H7 (cell line): ENCODE measurements around the gene ADGRL4. TPM values are rescaled to one million over a fixed set of nuclear protein-coding genes. Genes with fewer than 3 reads are reported as not detected.
"Not testable (repeated sequence)": the region's sequence is repeated elsewhere in the genome, so short reads cannot be mapped to it uniquely, and the experiment has no call there.

ENCODE experiments used
- DNase-seq: peaks from one replicate; pipeline ENCODE4 v3.0.0; 2012
- H3K27me3 ChIP-seq: 2 replicates; pipeline ENCODE4 v1.6.0; 2011; ENCODE audit warnings: mild to moderate bottlenecking, low read length; ENCODE audit not compliant: control insufficient read depth, insufficient read depth
- H3K36me3 ChIP-seq: replicated peaks from 2 replicates; pipeline ENCODE4 v1.5.1; 2011; ENCODE audit warnings: low read length; ENCODE audit not compliant: control insufficient read depth, insufficient read depth
- H3K4me3 ChIP-seq: 2 replicates; pipeline ENCODE4 v1.5.1; 2011; ENCODE audit warnings: low read depth, mild to moderate bottlenecking, control low read depth, low read length, moderate library complexity; ENCODE audit not compliant: insufficient read depth
- total RNA-seq: library from RNA; depleted of rRNA; stranded (reverse); fragments of >200 nt; shearing (Covaris generic); gene quantifications from 2 replicates; pipeline ENCODE4 v1.2.3, GENCODE V29; 2014

The ADGRL4 gene
- total RNA-seq, 1 experiment from 2014 or later = 0.07 TPM

GRCh38 chr1:78987042-78987441 lies 19.5 kb downstream of the ADGRL4 start:
- Histone ChIP-seq H3K4me3 (no peak overlapping the region), H3K27me3 (peaks cover 3% of the 10 kb centered on the region; the same call in 1 of the 2 replicates), H3K36me3 (no peaks in the 10 kb centered on the region)
- DNase-seq = no peak

DNA sequence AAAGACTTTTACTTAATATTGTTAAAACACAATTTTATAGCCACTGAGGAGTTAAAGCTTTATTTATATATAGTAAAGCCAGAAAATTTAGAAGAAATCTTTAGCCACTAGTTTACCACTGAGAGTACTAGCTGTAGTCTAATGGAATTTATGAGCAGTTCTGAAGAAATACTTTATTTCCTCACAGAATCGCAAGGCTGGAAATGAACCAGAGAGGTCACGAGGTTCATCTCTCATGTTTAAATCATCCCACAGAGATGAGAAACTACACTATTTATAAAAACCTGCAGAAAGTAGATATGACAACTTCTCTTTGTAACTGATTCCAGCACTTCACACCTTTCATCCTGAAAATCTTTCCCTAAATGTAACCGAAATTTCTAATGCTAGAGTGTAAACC lies 26.0 kb downstream of the ADGRL4 start:
- DNase-seq = no peak
- no peaks in the 10 kb centered on the region for H3K36me3 ChIP-seq
- H3K4me3 ChIP-seq = no peak overlapping the region
- H3K27me3 ChIP-seq = peaks cover 25% of the 10 kb centered on the region; the same call in 1 of the 2 replicates

- Histone ChIP-seq H3K36me3 (no peaks in the 10 kb centered on the region), H3K27me3 (peaks cover 64% of the 10 kb centered on the region; the same call in 1 of the 2 replicates), H3K4me3 (no peak overlapping the region)
- DNase-seq = peak; percentile 1
Observed at GRCh38 chr1:78972723-78973122, 33.8 kb downstream of the ADGRL4 start.

GRCh38 chr1:78967091-78967490 lies 39.4 kb downstream of the ADGRL4 start:
- H3K27me3 ChIP-seq = peaks cover 72% of the 10 kb centered on the region; the same call in 1 of the 2 replicates
- H3K36me3 ChIP-seq, H3K4me3 ChIP-seq, DNase-seq: not testable (repeated sequence)

DNA sequence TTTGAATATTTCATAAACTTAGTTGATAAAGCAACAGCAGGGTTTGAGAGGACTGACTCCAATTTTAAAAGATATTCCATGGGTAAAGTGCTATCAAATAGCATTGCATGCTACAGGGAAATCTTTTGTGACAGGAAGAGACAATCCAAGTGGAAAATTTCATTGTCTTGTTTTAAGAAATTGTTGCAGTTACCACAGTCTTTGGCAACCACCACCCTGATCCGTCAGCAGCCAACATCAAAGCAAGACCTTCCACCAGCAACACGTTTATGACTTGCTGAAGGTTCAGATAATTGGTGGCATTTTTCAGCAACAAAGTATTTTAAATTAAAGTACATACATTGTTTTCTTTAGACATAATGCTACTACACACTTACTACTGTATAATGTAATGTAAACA lies 47.8 kb downstream of the ADGRL4 start:
- Histone ChIP-seq H3K36me3 (no peaks in the 10 kb centered on the region), H3K4me3 (no peak overlapping the region), H3K27me3 (peaks cover 27% of the 10 kb centered on the region; the same call in 1 of the 2 replicates)
- no peak for DNase-seq

DNA sequence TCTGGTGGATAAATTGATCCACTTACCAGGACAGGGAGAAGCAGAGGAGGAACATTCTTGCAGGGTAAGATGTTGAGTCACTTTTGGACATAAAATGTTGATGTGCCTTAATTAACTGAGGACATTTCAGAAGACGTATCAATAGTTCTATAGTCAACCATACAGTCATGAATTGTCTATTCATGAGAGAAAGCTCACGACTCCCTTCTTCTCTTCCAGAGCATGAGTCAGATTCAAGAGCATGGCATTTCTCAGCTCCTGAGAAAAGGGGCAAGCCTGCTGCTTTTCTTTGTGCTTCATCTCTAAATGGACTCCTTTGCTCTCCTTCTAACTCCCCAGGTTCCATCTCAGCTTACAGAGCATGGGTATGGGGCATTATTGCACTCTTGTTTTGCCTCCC lies 55.7 kb downstream of the ADGRL4 start:
- no peak for DNase-seq
- Histone ChIP-seq H3K27me3 (no peaks in the 10 kb centered on the region; the same call in 1 of the 2 replicates), H3K36me3 (no peaks in the 10 kb centered on the region), H3K4me3 (no peak overlapping the region)

- DNase-seq = no peak
- no peaks in the 10 kb centered on the region; the same call in 1 of the 2 replicates for H3K27me3 ChIP-seq
- H3K4me3 ChIP-seq = no peak overlapping the region
- no peaks in the 10 kb centered on the region for H3K36me3 ChIP-seq
Observed at GRCh38 chr1:78949227-78949626, 57.3 kb downstream of the ADGRL4 start.

- Histone ChIP-seq H3K27me3 (no peaks in the 10 kb centered on the region), H3K36me3 (no peaks in the 10 kb centered on the region), H3K4me3 (no peak overlapping the region)
- peak; percentile 1 for DNase-seq
Observed at GRCh38 chr1:78919150-78919549, 87.4 kb downstream of the ADGRL4 start.

GRCh38 chr1:78918157-78918556 lies 88.4 kb downstream of the ADGRL4 start:
- DNase-seq = no peak
- Histone ChIP-seq H3K4me3 (no peak overlapping the region), H3K27me3 (no peaks in the 10 kb centered on the region), H3K36me3 (no peaks in the 10 kb centered on the region)

GRCh38 chr1:78916986-78917385 lies 89.5 kb downstream of the ADGRL4 start:
- no peaks in the 10 kb centered on the region for H3K27me3 ChIP-seq
- H3K36me3 ChIP-seq = no peaks in the 10 kb centered on the region
- DNase-seq = no peak
- no peak overlapping the region for H3K4me3 ChIP-seq

GRCh38 chr1:78913950-78914349 lies 92.6 kb downstream of the ADGRL4 start:
- Histone ChIP-seq H3K27me3 (no peaks in the 10 kb centered on the region), H3K36me3 (no peaks in the 10 kb centered on the region), H3K4me3 (no peak overlapping the region)
- no peak for DNase-seq

DNA sequence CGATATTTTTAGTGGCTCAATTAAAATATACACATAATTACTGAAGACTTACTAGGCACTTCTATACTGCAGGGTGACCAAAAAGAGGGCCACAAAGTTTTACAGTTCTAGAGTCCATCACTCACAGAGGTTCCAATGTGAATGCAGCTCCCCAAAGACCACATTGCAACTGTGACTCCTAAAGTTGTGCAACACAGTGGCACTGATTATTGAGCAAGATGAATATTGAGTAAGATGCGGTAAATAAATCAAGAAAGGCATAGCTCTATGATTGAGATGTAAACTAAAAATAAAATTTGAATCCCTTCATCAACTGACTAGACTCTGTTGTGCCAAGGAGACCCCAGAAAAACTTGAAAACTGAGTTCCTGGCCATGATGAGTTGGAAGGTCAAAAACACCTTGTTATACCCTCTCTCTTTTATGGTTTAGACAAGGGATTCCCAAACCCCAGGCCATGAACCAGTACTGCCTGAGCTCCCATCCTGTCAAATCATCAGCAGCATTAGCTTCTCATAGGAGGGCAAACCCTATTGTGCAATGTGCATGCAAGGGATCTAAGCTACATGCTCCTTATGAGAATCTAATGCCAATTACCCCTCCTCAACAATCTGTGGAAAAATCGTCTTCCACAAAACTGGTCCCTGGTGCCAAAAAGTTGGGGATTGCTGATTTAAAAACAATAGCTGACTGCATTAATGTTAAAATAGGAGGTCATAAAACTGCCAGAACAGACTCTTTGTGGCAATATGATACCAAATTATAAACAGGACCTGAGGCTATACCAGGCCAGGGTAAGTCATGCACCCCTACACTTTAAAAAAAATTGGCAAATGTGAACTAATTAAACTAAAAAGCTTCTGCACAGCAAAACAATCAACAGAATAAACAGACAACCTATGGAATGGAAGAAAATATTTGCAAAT lies 94.3 kb downstream of the ADGRL4 start:
- H3K27me3 ChIP-seq = no peaks in the 10 kb centered on the region
- H3K4me3 ChIP-seq = no peak overlapping the region
- no peak for DNase-seq
- no peaks in the 10 kb centered on the region for H3K36me3 ChIP-seq

GRCh38 chr1:78902641-78903040 lies 103.9 kb downstream of the ADGRL4 start:
- Histone ChIP-seq H3K27me3 (no peaks in the 10 kb centered on the region), H3K4me3 (no peak overlapping the region)

GRCh38 chr1:78894811-78895210 lies 111.7 kb downstream of the ADGRL4 start:
- no peak for DNase-seq
- H3K4me3 ChIP-seq = no peak overlapping the region

More at GRCh38 chr1:78902641-78903040, 103.9 kb downstream of the ADGRL4 start:
- no peak for DNase-seq
- H3K36me3 ChIP-seq = no peaks in the 10 kb centered on the region

DNA sequence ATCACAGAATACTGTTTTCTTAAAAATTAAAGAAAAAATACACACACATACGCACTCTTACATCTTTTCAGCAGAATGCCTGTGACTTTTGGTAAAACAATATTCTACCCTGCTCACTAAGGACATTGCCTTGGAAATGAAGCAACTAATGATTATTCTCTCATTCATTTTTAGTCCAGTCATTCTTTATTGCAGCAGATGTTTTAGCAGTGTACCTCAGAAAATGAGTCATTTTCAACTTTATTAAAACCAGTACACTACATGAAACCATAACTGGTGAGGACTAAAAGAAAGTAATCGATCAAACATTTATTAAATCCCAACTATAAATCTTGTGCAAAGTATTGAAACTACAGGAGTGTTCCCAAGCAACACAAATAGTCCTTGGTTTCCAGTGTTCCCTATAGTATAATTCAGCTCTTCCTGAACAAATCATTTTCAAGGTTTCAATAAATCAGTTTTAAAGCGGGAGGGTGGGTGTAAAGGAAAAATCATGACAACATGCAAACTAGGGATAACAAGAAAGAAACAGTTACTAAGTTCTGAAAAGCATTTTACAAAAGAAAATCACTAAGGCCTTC lies 114.2 kb downstream of the ADGRL4 start:
- Histone ChIP-seq H3K36me3 (no peaks in the 10 kb centered on the region), H3K4me3 (no peak overlapping the region), H3K27me3 (no peaks in the 10 kb centered on the region)
- no peak for DNase-seq

More at GRCh38 chr1:78894811-78895210, 111.7 kb downstream of the ADGRL4 start:
- H3K36me3 ChIP-seq = no peaks in the 10 kb centered on the region
- no peaks in the 10 kb centered on the region for H3K27me3 ChIP-seq
